UCSD-AML1 (cell line): ENCODE data around the gene SEMA6A.

ENCODE experiments used
- DNase-seq: peaks from one replicate; lab custom pipeline; 2025; ENCODE audit not compliant: unreplicated experiment; lab: John Stamatoyannopoulos, UW

SEMA6A gene

GRCh38 chr5:116498503-116499048 lies 76.0 kb downstream of the SEMA6A start:
- DNase-seq = no peak

GRCh38 chr5:116497631-116498030 lies 77.0 kb downstream of the SEMA6A start:
- DNase-seq = no peak

- no peak for DNase-seq
Measured at GRCh38 chr5:116495786-116496357, 78.8 kb downstream of the SEMA6A start.

GRCh38 chr5:116494784-116495450 lies 79.7 kb downstream of the SEMA6A start:
- no peak for DNase-seq

- DNase-seq = no peak
Measured at GRCh38 chr5:116492776-116493175, 81.8 kb downstream of the SEMA6A start.

- DNase-seq = no peak
Measured at GRCh38 chr5:116492016-116492623, 82.5 kb downstream of the SEMA6A start.

GRCh38 chr5:116488356-116489041 lies 86.1 kb downstream of the SEMA6A start:
- no peak for DNase-seq

GRCh38 chr5:116487045-116487444 lies 87.6 kb downstream of the SEMA6A start:
- DNase-seq = no peak

- no peak for DNase-seq
Measured at GRCh38 chr5:116486588-116486987, 88.0 kb downstream of the SEMA6A start.

GRCh38 chr5:116484645-116485044 lies 90.0 kb downstream of the SEMA6A start:
- DNase-seq = no peak

GRCh38 chr5:116482394-116482793 lies 92.2 kb downstream of the SEMA6A start:
- no peak for DNase-seq

GRCh38 chr5:116480894-116481510 lies 93.6 kb downstream of the SEMA6A start:
- no peak for DNase-seq

- DNase-seq = peak; percentile 16
Measured at GRCh38 chr5:116479776-116480675, 94.6 kb downstream of the SEMA6A start.

- DNase-seq = peak; percentile 53
Measured at GRCh38 chr5:116478491-116478890, 96.1 kb downstream of the SEMA6A start.

- no peak for DNase-seq
Measured at GRCh38 chr5:116476897-116477537, 97.6 kb downstream of the SEMA6A start.

GRCh38 chr5:116475338-116475737 lies 99.3 kb downstream of the SEMA6A start:
- no peak for DNase-seq

GRCh38 chr5:116473706-116474105 lies 100.9 kb downstream of the SEMA6A start:
- no peak for DNase-seq

- no peak for DNase-seq
Measured at GRCh38 chr5:116472274-116472673, 102.3 kb downstream of the SEMA6A start.

- DNase-seq = no peak
Measured at GRCh38 chr5:116469631-116470030, 105.0 kb downstream of the SEMA6A start.

GRCh38 chr5:116468583-116468982 lies 106.0 kb downstream of the SEMA6A start:
- DNase-seq = no peak
